GM18502 (cell line): ENCODE results near the gene TWF2.
A peak's percentile ranks its signal among the peaks of the same experiment; 100 is the strongest.

ENCODE experiments used
- ATAC-seq: cut with Tn5 transposase; IDR thresholded peaks from one replicate; pipeline ENCODE4 v1.9.1; 2021; ENCODE audit warnings: mild to moderate bottlenecking; ENCODE audit not compliant: unreplicated experiment, poor library complexity

The TWF2 gene

DNA sequence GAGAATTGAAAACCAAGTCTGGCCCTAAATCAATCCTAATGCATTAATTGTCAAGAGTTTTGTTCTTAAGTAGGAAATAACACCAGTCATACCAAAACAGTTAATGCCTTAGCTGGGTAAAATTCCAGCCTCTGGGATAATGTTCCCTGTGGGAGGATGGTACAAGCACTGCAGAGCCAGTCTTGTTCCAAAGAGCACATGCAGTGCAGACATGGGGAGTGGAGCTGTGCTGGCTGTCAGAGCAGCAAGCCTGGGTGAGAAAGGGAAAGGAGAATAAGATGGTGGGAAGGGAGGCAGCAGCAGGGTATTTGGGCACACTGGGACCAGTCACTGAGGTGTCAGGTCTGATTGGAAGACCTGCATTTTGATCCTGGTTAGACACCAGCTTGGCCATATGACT lies 28.9 kb downstream of the TWF2 start:
- no peak for ATAC-seq

DNA sequence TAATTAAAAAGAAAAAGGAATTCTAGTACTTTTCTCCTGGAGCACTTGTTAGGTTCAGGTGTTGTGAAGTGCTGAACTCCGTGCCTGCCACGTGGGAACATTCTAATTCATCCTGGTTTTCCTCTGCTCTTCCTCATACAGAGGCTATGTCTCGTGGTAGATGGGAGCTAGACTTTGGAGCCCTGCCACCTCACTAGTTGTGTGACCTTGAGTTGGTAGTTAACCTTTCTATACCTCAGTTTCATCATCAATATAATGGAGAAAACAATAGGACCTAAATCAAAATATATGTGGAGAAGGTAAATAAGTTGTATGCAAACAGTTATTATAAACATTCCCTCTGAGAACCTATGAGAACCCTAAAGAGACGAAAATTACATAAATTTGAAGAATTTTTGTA lies 30.4 kb downstream of the TWF2 start:
- ATAC-seq, result no peak

DNA sequence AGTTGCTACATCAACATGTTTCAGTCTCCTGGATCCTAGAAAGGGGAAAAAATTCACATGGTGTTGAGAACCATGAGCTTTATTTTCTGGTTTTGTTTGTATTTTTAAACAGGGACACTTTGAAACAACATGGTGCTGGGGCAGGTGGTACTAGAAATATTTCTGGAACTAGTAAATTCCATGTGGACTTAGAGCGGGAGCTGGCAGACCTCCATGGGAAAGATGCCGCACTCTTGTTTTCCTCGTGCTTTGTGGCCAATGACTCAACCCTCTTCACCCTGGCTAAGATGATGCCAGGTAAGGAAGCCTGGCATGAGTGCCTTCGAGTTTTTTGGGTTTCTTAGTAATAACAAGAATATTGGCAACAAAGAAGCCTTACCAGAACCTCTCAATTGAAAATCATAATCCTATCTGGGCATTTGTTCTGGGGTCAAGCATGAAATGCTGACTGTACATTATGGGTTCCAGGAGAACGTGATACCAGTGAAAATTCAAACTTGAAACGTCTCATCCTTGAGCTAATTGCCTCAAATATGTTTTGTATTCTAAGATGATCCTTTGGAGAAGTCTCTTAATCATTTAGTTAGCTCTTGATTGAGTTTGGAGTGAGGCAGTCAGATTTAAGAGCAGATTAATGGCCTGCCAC lies 33.1 kb downstream of the TWF2 start:
- ATAC-seq, result no peak

DNA sequence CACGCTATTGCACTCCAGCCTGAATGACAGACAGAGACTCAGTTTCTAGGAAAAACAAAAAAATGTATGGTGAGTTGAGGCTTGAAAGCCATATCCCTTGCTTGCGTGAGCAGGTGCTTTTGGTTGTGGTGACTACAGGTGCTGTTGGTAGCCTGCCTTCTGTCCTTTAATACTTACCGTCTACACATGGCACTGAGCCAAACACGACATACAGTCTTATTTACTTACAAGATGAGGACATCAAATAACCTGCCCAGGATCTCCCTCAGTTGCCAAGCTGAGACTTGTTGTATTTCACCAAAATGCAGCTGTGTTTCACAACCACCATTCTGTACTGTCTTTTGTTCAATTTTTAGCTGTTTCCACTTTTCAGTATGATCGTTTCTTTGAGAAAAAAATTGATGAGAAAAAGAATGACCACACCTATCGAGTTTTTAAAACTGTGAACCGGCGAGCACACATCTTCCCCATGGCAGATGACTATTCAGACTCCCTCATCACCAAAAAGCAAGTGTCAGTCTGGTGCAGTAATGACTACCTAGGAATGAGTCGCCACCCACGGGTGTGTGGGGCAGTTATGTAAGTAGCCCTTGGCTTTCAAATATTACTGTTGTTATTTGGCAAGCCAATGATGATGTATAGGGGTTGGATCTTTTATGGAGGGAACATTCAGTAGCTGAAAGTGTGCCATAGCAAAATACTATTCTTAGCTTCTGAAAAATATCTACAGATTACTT lies 34.5 kb downstream of the TWF2 start:
- ATAC-seq, result no peak

DNA sequence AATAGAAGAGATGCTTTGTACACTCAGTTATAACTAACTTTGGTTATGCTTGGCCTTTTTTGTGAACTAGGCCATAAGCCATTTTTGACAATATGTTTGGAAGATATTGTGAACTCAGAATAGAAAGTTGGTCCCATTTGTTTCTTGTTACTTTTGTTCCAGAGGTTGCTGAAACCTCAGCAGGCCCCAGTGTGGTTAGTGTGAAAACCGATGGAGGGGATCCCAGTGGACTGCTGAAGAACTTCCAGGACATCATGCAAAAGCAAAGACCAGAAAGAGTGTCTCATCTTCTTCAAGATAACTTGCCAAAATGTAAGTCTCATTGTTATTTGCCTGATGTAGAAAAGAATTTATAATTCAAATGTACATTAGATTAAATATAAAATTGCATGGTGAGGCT lies 35.3 kb downstream of the TWF2 start:
- ATAC-seq, result no peak

DNA sequence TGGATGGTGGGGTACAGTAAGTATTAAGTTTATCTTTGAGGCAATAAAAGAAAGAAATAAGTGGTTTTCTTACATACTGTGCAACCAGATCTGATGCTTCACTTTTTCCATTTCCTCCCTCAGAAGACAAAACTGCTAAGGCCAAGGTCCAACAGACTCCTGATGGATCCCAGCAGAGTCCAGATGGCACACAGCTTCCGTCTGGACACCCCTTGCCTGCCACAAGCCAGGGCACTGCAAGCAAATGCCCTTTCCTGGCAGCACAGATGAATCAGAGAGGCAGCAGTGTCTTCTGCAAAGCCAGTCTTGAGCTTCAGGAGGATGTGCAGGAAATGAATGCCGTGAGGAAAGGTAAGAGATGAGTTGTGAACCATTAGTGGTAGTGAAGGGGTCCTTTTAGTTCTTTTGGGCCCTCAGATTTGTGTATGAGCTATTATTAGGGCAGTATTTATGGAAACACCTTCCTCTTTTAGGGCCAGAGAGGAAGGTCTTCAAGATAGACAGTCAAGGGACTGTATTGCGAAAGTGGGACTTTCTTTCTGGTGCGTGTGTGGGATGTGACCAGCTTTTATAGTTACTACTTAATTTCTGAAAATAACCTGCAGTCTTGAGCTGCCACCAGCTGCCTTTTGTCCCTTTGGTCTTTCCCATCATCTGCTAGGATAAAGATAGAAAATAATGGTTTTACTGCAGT lies 36.4 kb downstream of the TWF2 start:
- ATAC-seq, result no peak

DNA sequence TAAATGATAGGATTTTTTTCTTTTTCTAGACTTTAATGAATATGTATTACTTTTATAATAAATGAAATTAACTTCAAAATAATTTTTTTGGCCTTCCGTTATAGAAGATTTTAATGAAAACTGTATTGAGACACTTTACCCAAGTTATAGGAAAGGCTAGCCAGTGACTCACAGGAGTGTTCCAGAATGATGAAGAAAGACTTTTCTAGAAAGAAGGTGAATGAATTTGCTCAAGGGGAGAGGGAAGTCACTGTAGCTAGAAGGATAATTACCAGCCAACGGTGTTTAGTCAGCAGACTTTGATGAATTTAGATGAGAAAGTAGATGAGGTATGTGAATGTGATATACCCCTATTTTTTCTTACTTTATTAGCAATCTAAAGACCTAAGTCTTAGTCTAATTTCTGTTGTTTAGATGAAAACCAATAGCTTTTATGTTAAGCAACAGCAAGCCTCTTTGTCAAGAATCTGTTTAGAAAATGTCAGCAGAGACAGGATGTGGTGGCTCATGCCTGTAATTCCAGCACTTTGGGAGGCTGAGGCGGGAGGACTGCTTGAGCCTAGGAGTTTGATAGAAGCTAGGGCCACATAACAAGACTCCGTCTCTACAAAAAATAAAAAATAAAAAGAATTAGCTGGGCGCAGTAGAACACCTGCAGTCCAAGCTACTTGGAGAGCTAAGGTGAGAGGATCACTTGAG lies 37.8 kb downstream of the TWF2 start:
- no peak for ATAC-seq

DNA sequence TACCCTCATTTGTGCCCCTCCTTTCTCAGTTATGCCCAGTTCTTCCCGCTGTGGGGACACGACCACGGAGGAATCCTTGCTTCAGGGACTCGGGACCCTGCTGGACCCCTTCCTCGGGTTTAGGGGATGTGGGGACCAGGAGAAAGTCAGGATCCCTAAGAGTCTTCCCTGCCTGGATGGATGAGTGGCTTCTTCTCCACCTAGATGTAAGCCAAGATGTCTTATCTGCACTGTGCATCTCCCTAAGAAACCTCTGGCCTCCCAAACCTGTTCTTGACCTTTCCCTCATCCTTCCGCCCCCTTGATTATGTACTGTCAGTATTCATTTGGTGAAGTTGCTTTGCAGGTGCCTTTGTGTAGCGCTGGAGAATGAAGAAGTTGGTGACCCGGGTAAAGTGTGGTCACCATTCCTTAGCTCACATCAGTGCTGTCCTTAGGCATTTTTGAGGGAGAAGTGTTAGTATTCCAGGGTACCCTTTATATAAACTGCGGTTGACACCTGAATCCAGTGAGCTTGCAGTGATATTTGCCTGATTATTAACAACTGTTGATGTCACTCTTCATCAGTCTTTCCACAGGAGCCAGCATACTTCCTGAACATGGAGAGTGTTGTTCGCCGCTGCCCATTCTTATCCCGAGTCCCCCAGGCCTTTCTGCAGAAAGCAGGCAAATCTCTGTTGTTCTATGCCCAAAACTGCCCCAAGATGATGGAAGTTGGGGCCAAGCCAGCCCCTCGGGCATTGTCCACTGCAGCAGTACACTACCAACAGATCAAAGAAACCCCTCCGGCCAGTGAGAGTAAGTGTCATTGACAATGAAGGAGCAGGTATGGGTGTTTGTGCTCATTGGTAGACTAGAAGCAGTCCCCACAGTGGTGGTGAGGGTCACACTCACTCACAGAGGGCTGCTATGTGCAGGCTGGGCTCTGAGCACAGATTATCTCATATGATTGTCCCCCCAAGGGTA lies 40.0 kb downstream of the TWF2 start:
- no peak for ATAC-seq

DNA sequence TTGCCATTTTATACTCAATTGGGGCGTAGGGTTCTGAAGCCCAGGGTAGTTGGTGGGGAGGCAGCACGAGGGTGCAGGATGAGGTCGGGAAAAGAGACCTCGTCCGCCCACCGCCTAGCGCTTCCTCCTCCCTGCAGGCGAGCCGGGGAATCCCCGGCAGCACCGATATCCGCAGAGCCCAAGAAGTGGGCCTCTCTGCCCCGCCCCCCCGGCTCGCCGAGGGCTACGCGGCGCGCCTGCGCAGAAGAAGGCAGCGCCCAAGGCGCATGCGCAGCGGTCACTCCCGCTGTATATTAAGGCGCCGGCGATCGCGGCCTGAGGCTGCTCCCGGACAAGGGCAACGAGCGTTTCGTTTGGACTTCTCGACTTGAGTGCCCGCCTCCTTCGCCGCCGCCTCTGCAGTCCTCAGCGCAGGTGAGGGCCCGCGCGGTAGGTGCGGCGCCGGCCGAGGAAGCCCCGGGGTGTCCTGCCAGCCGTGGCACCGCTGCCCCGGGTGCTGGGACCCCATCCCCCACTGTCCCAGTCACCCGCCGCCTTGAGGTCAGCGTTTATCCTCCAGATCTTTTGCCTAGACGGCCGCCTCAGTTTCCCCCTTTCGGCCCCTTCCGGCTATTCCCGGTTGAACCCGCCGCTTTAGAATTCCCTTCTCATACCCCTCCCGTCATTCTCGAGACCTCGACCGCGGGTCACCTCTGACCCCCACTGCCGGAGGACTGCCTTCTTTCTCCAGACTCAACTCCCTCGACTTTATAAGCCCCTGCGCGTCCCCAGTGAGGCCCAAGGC lies 40.9 kb downstream of the TWF2 start, which contains the start of gene ALAS1:
TSS of gene ALAS1 (plus strand) at position 319 of the 784 bp plus-strand sequence. CDS start 1,082 bp downstream, outside the sequence.
- peak; percentile 82 for ATAC-seq

DNA sequence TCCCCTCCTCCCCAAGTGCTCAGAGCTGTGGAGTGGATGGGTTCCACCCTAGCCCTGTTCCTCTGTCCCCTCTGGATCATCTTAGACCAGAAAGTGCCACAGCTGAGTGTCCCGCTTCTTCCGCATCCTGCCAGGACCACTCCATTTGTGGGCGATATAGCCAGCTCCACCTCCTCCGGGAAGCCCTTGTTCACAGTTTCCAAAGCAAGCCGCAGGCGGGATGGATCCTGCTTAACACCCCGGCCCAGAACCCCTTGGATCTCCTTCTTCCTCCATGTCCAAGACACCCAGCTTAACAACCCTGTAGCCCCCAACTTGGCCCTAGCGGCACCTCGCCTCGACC lies 41.5 kb downstream of the TWF2 start:
- ATAC-seq, result peak; percentile 16

DNA sequence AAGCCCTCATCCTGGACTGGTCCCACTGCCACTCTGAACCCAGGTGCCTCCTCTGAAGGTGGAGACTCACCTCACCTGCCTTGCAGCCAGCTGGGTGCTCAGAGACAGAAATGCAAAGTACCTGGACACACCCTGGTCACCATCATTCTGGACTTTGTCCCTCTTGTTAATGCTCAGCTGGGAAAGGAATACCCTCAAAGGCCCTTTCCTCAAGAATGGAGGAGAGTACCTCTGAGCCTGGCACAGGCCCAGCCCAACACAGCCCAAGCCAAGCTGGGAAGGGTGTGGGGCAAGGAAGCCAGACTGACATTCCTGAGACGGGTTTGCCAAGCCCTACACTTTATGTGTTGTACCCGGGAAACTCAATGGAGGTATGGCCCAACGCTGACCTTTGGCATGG lies 42.0 kb downstream of the TWF2 start:
- no peak for ATAC-seq

DNA sequence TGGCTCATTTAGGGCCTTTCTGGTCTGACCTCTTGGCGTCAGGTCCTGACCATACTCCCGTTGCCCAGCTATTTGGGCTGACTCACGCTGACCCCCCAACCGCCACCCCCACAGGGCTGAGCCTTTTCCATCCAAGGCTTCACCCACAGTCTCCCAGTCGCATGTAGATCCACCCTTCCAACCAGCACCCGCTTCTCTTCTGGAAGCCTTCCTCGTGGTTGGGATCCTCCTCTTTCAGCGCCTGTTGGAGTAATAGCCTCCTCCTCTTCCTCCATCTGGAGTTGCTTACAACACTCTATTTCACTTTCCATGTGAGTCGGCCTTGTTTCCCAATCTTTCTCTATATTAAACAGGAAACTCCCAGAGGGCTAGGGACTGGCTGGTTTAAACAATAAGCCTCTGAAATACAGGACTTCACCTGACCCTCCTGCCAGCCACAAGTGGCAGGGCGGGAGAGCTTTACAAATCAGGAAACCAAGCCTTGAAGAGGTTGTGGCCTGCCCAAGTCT lies 43.1 kb downstream of the TWF2 start:
- ATAC-seq, result no peak

DNA sequence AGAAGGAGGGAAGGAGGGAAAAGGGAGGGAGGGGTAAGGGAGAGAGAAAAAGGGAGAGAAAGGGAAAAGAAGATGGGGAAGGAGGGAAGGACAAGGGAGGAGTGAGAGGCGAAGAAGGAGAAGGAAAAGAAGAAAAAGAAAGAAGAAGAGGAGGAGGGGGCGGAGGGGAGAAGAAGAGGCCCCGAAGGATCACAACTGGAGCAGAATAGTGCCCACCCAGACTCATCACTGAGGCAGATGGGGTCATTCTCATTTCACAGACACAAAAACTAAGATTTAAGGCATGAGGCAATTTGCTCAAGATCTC lies 43.7 kb downstream of the TWF2 start:
- ATAC-seq, result no peak

DNA sequence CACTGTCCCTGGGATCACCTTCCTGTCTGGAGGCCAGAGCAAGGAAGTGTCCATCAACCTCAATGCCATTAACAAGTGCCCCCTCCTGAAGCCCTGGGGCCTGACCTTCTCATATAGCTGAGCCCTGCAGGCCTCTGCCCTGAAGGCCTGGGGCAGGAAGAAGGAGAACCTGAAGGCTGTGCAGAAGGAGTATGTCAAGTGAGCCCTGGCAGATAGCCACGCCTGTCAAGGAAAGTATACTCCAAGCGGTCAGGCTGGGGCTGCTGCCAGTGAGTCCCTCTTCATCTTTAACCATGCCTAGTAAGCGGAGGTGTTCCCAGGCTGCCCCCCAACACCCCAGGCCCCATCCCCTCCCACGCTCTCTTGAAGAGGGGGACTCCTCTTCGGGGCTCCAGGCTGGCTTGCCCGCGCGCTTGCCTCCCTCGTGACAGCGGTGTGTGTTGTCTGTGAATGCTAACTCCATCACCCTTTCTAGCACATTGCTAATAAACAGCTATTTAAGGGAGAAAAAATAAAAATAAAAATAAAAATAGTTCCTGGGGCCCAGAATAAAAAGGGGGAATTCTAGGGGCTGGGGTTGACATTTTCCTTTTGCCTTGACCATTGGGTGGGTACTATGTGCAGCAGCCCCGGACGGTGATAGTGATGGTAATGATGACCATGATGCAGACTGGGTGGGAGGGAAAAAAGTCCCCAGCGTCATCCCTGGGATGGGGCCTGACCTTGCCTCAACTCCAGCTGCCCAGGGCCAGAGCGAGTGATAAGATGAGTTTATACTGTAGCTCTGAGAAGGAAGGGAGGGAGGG lies 44.3 kb downstream of the TWF2 start:
- ATAC-seq, result no peak

DNA sequence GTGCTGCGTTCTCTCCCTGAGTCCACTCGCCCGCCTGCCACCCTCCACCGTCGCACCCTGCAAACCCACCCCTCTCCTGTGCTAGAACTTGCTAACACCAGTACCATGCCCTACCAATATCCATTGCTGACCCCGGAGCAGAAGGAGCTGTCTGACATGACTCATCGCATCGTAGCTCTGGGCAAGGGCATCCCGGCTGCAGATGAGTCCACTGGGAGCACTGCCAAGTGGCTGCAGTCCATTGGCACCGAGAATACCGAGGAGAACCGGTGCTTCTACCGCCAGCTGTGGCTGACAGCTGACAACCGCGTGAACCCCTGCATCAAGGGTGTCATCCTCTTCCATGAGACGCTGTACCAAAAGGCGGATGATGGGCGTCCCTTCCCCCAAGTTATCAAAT lies 45.9 kb downstream of the TWF2 start:
- ATAC-seq, result no peak

DNA sequence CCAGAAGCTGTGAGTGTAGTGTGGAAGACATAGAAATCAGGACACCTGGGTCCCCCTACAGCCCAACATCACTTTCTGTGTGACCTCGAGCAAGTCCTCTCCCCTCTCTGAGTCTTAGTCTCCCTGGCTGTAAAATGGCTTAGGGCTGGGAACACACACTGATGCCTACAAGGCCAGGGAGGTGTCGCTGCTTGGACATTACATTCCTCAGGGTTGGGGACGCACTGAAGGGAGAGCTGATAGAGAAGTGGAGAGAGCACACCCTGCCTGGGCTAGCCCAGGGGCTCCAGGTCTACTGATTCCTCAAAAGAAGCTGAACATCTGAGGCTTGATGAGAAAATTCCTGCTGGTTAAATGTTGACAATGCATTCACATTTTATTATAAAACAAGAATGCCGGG lies 47.3 kb downstream of the TWF2 start:
- ATAC-seq, result no peak

DNA sequence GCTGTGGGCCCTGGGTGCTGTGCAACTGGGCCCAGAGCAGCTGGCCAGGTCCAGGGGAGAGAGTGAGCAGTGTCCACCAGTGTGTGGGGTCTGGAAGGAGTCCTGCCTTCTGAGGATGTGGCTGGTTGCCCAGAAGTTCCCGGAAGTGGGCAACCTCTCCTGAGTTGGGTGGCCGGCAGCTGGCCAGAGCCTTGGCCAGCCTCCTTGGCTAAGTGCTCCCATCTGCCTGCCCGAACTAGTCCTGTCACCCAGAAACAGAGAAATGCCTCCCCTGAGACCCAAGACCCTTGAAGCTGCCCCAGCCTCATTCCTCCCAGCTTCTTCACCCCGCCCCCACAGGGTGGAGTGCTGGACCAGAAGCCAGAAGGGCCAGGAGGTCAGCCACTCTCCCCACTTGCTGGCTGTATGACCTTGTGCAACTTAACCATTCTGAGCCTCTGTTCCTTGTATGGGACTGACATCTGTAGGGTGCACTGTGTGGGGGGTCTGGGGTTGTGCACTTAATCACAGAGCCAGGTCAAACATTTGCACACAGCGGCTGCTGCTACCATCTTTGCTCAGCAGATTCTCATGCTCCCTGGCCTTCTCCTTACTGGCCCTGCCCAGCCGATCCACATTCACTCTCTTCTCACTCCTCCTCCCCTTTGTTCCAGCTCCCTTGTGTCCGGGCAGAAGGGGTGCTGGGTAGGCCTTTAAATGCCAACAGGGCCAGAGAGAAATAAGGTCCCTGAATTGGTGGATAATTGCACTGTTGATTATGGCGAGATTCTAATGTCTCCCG lies 48.5 kb downstream of the TWF2 start:
- no peak for ATAC-seq

DNA sequence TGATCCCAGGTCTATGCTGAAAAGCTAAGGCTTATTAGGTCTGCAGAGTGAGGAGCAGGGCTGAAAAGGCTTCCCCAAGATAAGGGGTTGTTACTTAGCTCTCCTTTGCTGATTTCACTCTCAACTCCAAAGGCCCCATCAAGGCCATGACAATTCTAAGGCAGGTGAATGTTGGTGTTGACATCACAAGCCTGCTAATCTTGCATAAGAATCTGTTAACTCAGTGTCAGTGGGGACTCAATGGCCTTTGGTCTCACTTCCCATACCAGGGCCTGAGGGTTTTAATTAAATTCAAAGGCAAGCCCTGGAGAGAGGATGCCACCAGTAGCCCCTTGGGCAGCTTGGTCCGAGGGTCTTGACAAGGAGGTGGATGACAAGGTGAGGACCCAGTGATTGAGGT lies 50.4 kb downstream of the TWF2 start:
- no peak for ATAC-seq
